Measurements from ENCODE around the gene PEPD. TPM values are rescaled to one million over a fixed set of nuclear protein-coding genes. Genes with fewer than 3 reads are reported as not detected.

Gene PEPD
- total and polyA plus RNA-seq, 7 experiments from 2014 or later, result 21.9 to 126 (median 24.6) TPM

GRCh38 chr19:33510462-33511194 is 11.0 kb downstream of the PEPD start:
- no peak for ATAC-seq
- Mint-ChIP-seq H3K27me3 (no peaks in the 10 kb centered on the region), H3K27ac (no peak overlapping the region), H3K4me3 (no peak overlapping the region), H3K36me3 (peaks cover 0 to 21% (median 0%) of the 10 kb centered on the region in 5 donors), H3K4me1 (peaks cover 0 to 17% (median 6%) of the 10 kb centered on the region in 7 donors), H3K9me3 (peaks cover 0 to 6% (median 0%) of the 10 kb centered on the region in 11 donors)
- no peak overlapping the region for H3K27ac ChIP-seq (ENCODE audit: low read depth, low read length)
- H3K9me3 ChIP-seq (ENCODE audit: control insufficient read depth in 2 of 3, low read length in 3 of 3), result no peaks in the 10 kb centered on the region
- ChIA-PET CTCF (no interaction called here), POLR2A (no interaction called here)
- no peaks in the 10 kb centered on the region for H3K27me3 ChIP-seq (ENCODE audit: control insufficient read depth in 2 of 2, insufficient read depth in 2 of 2, low read length in 2 of 2)
- no peaks in the 10 kb centered on the region for H3K4me1 ChIP-seq (ENCODE audit: control insufficient read depth in 2 of 2, insufficient read depth in 2 of 2, low read length in 2 of 2)
- peaks cover 0 to 37% (median 0%) of the 10 kb centered on the region in 3 experiments for H3K36me3 ChIP-seq (ENCODE audit: control insufficient read depth in 2 of 3, insufficient read depth in 3 of 3, low read length in 3 of 3)
- no peak for DNase-seq
- no peak overlapping the region for H3K4me3 ChIP-seq (ENCODE audit: low read length)
- intact Hi-C loops (cut with micrococcal nuclease), result no loop called here

- Mint-ChIP-seq H3K27me3 (no peaks in the 10 kb centered on the region), H3K36me3 (peaks cover 0 to 22% (median 0%) of the 10 kb centered on the region in 5 donors), H3K4me1 (peaks cover 0 to 13% (median 2%) of the 10 kb centered on the region in 7 donors), H3K27ac (no peak overlapping the region), H3K9me3 (peaks cover 0 to 6% (median 0%) of the 10 kb centered on the region in 11 donors), H3K4me3 (no peak overlapping the region)
- CTCF ChIA-PET, result no interaction called here
- no peak for ATAC-seq
- Histone ChIP-seq H3K27ac (ENCODE audit: low read depth, low read length) (no peak overlapping the region), H3K4me3 (ENCODE audit: low read length) (no peak overlapping the region), H3K4me1 (ENCODE audit: control insufficient read depth in 2 of 2, insufficient read depth in 2 of 2, low read length in 2 of 2) (no peaks in the 10 kb centered on the region), H3K9me3 (ENCODE audit: control insufficient read depth in 2 of 3, low read length in 3 of 3) (no peaks in the 10 kb centered on the region), H3K27me3 (ENCODE audit: control insufficient read depth in 2 of 2, insufficient read depth in 2 of 2, low read length in 2 of 2) (no peaks in the 10 kb centered on the region), H3K36me3 (ENCODE audit: control insufficient read depth in 2 of 3, insufficient read depth in 3 of 3, low read length in 3 of 3) (peaks cover 0 to 37% (median 0%) of the 10 kb centered on the region in 3 experiments)
- no peak for DNase-seq
- intact Hi-C loops (cut with micrococcal nuclease), result no loop called here
- POLR2A ChIA-PET, result no interaction called here
These were observed 11.8 kb downstream of the PEPD start for GRCh38 chr19:33509774-33510173.

DNA sequence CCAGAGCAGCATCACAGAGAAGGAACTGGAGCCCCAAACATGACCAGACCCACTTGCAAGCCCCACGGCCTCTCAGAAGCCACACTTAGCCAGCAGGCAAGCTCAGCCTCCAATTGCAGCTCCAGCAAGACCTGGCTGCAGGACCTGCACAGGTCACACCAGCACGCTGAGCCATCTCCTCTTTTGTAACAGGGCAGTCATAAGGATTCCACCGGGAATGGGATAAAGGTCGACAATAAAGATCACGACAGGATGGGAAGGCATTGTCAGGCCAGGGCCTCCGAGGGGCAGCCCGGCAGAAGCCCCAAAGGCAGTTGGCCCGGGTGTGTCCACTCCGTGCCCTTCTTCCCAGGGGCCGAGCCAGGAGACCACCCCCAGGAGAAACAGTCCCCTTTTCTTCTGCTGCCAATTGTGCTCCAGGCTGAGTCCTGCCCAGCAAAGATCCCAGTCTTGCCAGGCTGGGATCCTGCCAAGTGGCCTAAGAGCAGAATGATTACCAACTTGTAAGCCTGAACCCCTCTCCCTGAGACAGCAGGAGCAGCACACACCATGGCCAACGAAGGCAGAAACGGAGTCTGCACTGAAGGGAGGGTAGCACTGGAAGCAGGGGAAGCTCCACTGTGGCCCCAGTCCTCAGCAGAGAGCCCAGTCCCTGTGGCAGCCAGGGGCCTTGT is 12.5 kb downstream of the PEPD start:
- no peaks in the 10 kb centered on the region for H3K4me1 ChIP-seq (ENCODE audit: control insufficient read depth in 2 of 2, insufficient read depth in 2 of 2, low read length in 2 of 2)
- H3K9me3 ChIP-seq (ENCODE audit: control insufficient read depth in 2 of 3, low read length in 3 of 3), result no peaks in the 10 kb centered on the region
- peaks cover 0 to 37% (median 0%) of the 10 kb centered on the region in 3 experiments for H3K36me3 ChIP-seq (ENCODE audit: control insufficient read depth in 2 of 3, insufficient read depth in 3 of 3, low read length in 3 of 3)
- Mint-ChIP-seq H3K9me3 (peaks cover 0 to 6% (median 0%) of the 10 kb centered on the region in 11 donors), H3K36me3 (peaks cover 0 to 22% (median 0%) of the 10 kb centered on the region in 5 donors), H3K4me1 (peaks cover 0 to 11% (median 0%) of the 10 kb centered on the region in 7 donors), H3K27me3 (no peaks in the 10 kb centered on the region), H3K27ac (no peak overlapping the region), H3K4me3 (no peak overlapping the region)
- H3K4me3 ChIP-seq (ENCODE audit: low read length), result no peak overlapping the region
- H3K27me3 ChIP-seq (ENCODE audit: control insufficient read depth in 2 of 2, insufficient read depth in 2 of 2, low read length in 2 of 2), result no peaks in the 10 kb centered on the region
- no peak overlapping the region for H3K27ac ChIP-seq (ENCODE audit: low read depth, low read length)
- ATAC-seq (no peak), DNase-seq (no peak)
- CTCF ChIA-PET, result no interaction called here
- intact Hi-C loops (cut with micrococcal nuclease), result no loop called here
- POLR2A ChIA-PET, result no interaction called here

GRCh38 chr19:33508431-33508830 is 13.2 kb downstream of the PEPD start:
- peaks cover 0 to 22% (median 0%) of the 10 kb centered on the region in 5 donors for H3K36me3 Mint-ChIP-seq
- H3K4me3 Mint-ChIP-seq, result no peak overlapping the region
- intact Hi-C loops (cut with micrococcal nuclease), result no loop called here
- Histone ChIP-seq H3K9me3 (ENCODE audit: control insufficient read depth in 2 of 3, low read length in 3 of 3) (no peaks in the 10 kb centered on the region), H3K27me3 (ENCODE audit: control insufficient read depth in 2 of 2, insufficient read depth in 2 of 2, low read length in 2 of 2) (no peaks in the 10 kb centered on the region), H3K4me3 (ENCODE audit: low read length) (no peak overlapping the region), H3K4me1 (ENCODE audit: control insufficient read depth in 2 of 2, insufficient read depth in 2 of 2, low read length in 2 of 2) (no peaks in the 10 kb centered on the region), H3K36me3 (ENCODE audit: control insufficient read depth in 2 of 3, insufficient read depth in 3 of 3, low read length in 3 of 3) (peaks cover 0 to 40% (median 0%) of the 10 kb centered on the region in 3 experiments), H3K27ac (ENCODE audit: low read depth, low read length) (no peak overlapping the region)
- peaks cover 0 to 9% (median 0%) of the 10 kb centered on the region in 7 donors for H3K4me1 Mint-ChIP-seq
- H3K27ac Mint-ChIP-seq, result no peak overlapping the region
- peaks cover 0 to 6% (median 0%) of the 10 kb centered on the region in 11 donors for H3K9me3 Mint-ChIP-seq
- DNase-seq (no peak), ATAC-seq (no peak)
- no peaks in the 10 kb centered on the region for H3K27me3 Mint-ChIP-seq
- ChIA-PET CTCF (no interaction called here), POLR2A (no interaction called here)

- H3K9me3 Mint-ChIP-seq, result peaks cover 0 to 6% (median 0%) of the 10 kb centered on the region in 11 donors
- Histone ChIP-seq H3K4me3 (ENCODE audit: low read length) (no peak overlapping the region), H3K9me3 (ENCODE audit: control insufficient read depth in 2 of 3, low read length in 3 of 3) (no peaks in the 10 kb centered on the region), H3K36me3 (ENCODE audit: control insufficient read depth in 2 of 3, insufficient read depth in 3 of 3, low read length in 3 of 3) (peaks cover 0 to 40% (median 0%) of the 10 kb centered on the region in 3 experiments), H3K27ac (ENCODE audit: low read depth, low read length) (no peak overlapping the region), H3K27me3 (ENCODE audit: control insufficient read depth in 2 of 2, insufficient read depth in 2 of 2, low read length in 2 of 2) (no peaks in the 10 kb centered on the region), H3K4me1 (ENCODE audit: control insufficient read depth in 2 of 2, insufficient read depth in 2 of 2, low read length in 2 of 2) (no peaks in the 10 kb centered on the region)
- H3K4me3 Mint-ChIP-seq, result no peak overlapping the region
- POLR2A ChIA-PET, result no interaction called here
- peaks cover 0 to 9% (median 0%) of the 10 kb centered on the region in 7 donors for H3K4me1 Mint-ChIP-seq
- no peaks in the 10 kb centered on the region for H3K27me3 Mint-ChIP-seq
- CTCF ChIA-PET, result no interaction called here
- no peak overlapping the region for H3K27ac Mint-ChIP-seq
- peaks cover 0 to 22% (median 0%) of the 10 kb centered on the region in 5 donors for H3K36me3 Mint-ChIP-seq
- DNase-seq (no peak), ATAC-seq (no peak)
- intact Hi-C loops (cut with micrococcal nuclease), result no loop called here
These were observed 13.6 kb downstream of the PEPD start for GRCh38 chr19:33508009-33508408.

DNA sequence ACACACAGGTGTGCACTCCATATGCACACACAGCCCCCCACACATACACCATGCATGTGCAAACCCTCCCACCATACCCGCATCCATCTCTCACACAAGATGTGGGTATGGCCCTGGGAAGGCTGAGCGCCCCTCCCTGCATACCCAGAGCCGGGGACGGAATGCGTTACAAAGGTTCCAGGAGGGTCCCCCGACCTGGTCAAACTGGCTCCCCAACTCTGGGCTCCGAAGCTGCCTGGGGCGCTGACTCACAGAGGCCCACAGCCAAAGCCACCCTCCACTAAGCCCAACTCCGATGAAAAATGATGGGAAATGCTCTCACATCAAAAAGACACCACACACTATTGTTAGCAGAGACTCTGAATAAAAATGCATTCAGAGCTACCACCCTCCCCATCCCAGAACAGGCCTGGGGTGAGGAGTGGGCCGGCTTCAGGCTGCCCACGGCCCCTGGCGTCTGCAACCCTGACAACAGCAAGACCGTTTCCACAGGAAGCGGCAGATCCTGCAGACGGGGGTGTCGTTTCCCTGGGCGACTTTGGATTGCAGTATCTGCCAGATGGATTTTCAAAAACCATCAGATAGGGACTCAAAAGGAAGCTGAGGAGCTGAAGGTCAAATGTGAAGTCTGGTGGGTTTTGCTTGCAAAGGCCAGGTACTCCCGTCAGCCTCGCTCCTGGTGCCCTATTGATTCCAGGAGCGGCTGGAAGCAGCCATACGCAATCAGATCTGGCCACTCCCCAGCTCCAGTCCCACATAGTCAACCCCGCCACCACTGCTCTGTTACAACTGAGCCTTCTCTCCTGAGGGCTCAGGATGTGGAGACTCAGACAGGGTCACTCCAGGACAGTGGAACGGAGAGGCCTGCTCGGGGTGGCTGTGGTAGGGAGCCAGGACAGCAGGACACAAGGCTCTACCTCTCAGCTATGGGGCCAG is 14.3 kb downstream of the PEPD start:
- Mint-ChIP-seq H3K9me3 (peaks cover 0 to 6% (median 0%) of the 10 kb centered on the region in 11 donors), H3K36me3 (peaks cover 0 to 22% (median 0%) of the 10 kb centered on the region in 5 donors), H3K27me3 (no peaks in the 10 kb centered on the region), H3K27ac (no peak overlapping the region), H3K4me3 (no peak overlapping the region), H3K4me1 (peaks cover 0 to 9% (median 0%) of the 10 kb centered on the region in 7 donors)
- DNase-seq (no peak), ATAC-seq (no peak)
- ChIA-PET POLR2A (no interaction called here), CTCF (no interaction called here)
- Histone ChIP-seq H3K4me3 (ENCODE audit: low read length) (no peak overlapping the region), H3K36me3 (ENCODE audit: control insufficient read depth in 2 of 3, insufficient read depth in 3 of 3, low read length in 3 of 3) (peaks cover 0 to 38% (median 0%) of the 10 kb centered on the region in 3 experiments), H3K27me3 (ENCODE audit: control insufficient read depth in 2 of 2, insufficient read depth in 2 of 2, low read length in 2 of 2) (no peaks in the 10 kb centered on the region), H3K27ac (ENCODE audit: low read depth, low read length) (no peak overlapping the region), H3K9me3 (ENCODE audit: control insufficient read depth in 2 of 3, low read length in 3 of 3) (no peaks in the 10 kb centered on the region), H3K4me1 (ENCODE audit: control insufficient read depth in 2 of 2, insufficient read depth in 2 of 2, low read length in 2 of 2) (no peaks in the 10 kb centered on the region)
- intact Hi-C loops (cut with micrococcal nuclease), result no loop called here

All from naive thymus-derived CD4-positive, alpha-beta T cell (primary cell).